ENCODE results near the gene MORN1. TPM values are rescaled to one million over a fixed set of nuclear protein-coding genes. Genes with fewer than 3 reads are reported as not detected.

Gene MORN1
- total and polyA plus RNA-seq, 2 of the 4 experiments (the other 2 are of a cell fraction), result 3.0 to 4.2 TPM

GRCh38 chr1:2398871-2399270 is 7.5 kb upstream of the MORN1 start:
- Histone ChIP-seq H4K20me1 (ENCODE audit: insufficient read depth, low read length) (peaks cover 59% of the 10 kb centered on the region), H3K4ac (ENCODE audit: low read depth, low read length) (no peak overlapping the region), H2AK9ac (replicated peaks; ENCODE audit: low read depth, low read length, poor library complexity) (no peak overlapping the region), H3K9me3 (ENCODE audit: control insufficient read depth, insufficient read depth, low read length) (no peaks in the 10 kb centered on the region), H2BK20ac (ENCODE audit: low read depth, low read length) (no peak overlapping the region), H4K8ac (ENCODE audit: low read depth in 2 of 2, low read length in 2 of 2) (no peak overlapping the region), H3K4me1 (ENCODE audit: control insufficient read depth, insufficient read depth, low read length) (no peaks in the 10 kb centered on the region), H4K5ac (ENCODE audit: low read depth, low read length) (no peak overlapping the region), H3K23ac (ENCODE audit: low read depth, low read length) (no peak overlapping the region), H3K27ac (ENCODE audit: insufficient read depth, low read length) (no peak overlapping the region), H3K4me2 (ENCODE audit: low read depth, low read length) (no peak overlapping the region), H3K79me1 (ENCODE audit: low read depth in 1 of 2, low read length in 2 of 2) (peaks cover 28 to 72% of the 10 kb centered on the region in 2 experiments), H2AK5ac (ENCODE audit: low read depth, low read length) (no peak overlapping the region), H3K27me3 (ENCODE audit: control insufficient read depth, insufficient read depth, low read length) (no peaks in the 10 kb centered on the region), H3K9me1 (ENCODE audit: insufficient read depth, low read length) (no peaks in the 10 kb centered on the region; the same call in 1 of the 2 replicates), H3K14ac (replicated peaks; ENCODE audit: low read depth, low read length) (no peak overlapping the region), H2BK5ac (ENCODE audit: low read depth, low read length, poor library complexity, severe bottlenecking) (no peak overlapping the region), H2BK120ac (ENCODE audit: low read depth, low read length) (no peak overlapping the region), H3K56ac (ENCODE audit: extremely low read depth, insufficient read depth, low read length) (no peak overlapping the region), H3K36me3 (ENCODE audit: control insufficient read depth, insufficient read depth, low read length) (peaks cover 80% of the 10 kb centered on the region), H2BK15ac (ENCODE audit: low read depth, low read length) (no peak overlapping the region), H3K18ac (ENCODE audit: low read depth, low read length) (no peak overlapping the region), H4K91ac (ENCODE audit: insufficient read depth, low read depth, low read length) (no peak overlapping the region), H3K4me3 (ENCODE audit: insufficient read depth, low read depth, low read length) (no peak overlapping the region), H2AFZ (replicated peaks; ENCODE audit: low read length, poor library complexity) (no peak overlapping the region), H3K9ac (ENCODE audit: low read depth, low read length) (no peak overlapping the region)
- WGBS, 2 experiments (ENCODE audit: extremely low coverage in 2 of 2, insufficient read length in 1 of 2), result 90% methylated on average over 2 of the region's 7 CpGs; no CpG with 5 or more reads in 1 of the 2 experiments
- ChIA-PET POLR2A (ENCODE audit: unreplicated experiment) (no interaction called here), CTCF (no interaction called here)
- intact Hi-C loops (cut with micrococcal nuclease) (no loop called here), dilution Hi-C loops (cut with HindIII; ENCODE audit: low sequenced_read_pairs, unreplicated experiment) (no loop called here), in situ Hi-C loops (cut with MboI; ENCODE audit: low sequenced_read_pairs) (no loop called here)
- no TSS peak for BruUV-seq (replicated peaks)
- TF ChIP-seq SMC3 (IDR thresholded peaks at IDR 0.05; ENCODE audit: low read depth, low read length), result no peak
- no peak for TF ChIP-seq FOS (IDR thresholded peaks at IDR 0.05; ENCODE audit: low read depth, low read length)
- TF ChIP-seq CHD1 (IDR thresholded peaks at IDR 0.05; ENCODE audit: low read depth, low read length), result no peak
- no peak for TF ChIP-seq MAFK (IDR thresholded peaks at IDR 0.05; ENCODE audit: low read depth, low read length)
- no peak for TF ChIP-seq POLR2A (IDR thresholded peaks at IDR 0.05; ENCODE audit: low read depth, low read length)
- TF ChIP-seq RAD21 (IDR thresholded peaks at IDR 0.05; ENCODE audit: low read length), result no peak
- TF ChIP-seq USF2 (IDR thresholded peaks at IDR 0.05; ENCODE audit: low read depth, low read length), result no peak
- no peak for TF ChIP-seq ELK1 (IDR thresholded peaks at IDR 0.05; ENCODE audit: borderline replicate concordance, low read depth, low read length)
- no peak for TF ChIP-seq NFE2L2 (IDR thresholded peaks at IDR 0.05; ENCODE audit: low read depth, low read length)
- no peak for TF ChIP-seq RCOR1 (IDR thresholded peaks at IDR 0.05; ENCODE audit: insufficient replicate concordance, low read length)
- TF ChIP-seq CTCF (conservative IDR thresholded peaks at IDR 0.05; ENCODE audit: low read depth, low read length), result no peak
- no peak for TF ChIP-seq MAZ (IDR thresholded peaks at IDR 0.05; ENCODE audit: borderline replicate concordance, low read depth, low read length)
- no peak for TF ChIP-seq MXI1 (IDR thresholded peaks at IDR 0.05; ENCODE audit: borderline replicate concordance, low read depth, low read length)
- no peak for TF ChIP-seq BHLHE40 (IDR thresholded peaks at IDR 0.05; ENCODE audit: low read depth, low read length)
- TF ChIP-seq CEBPB (IDR thresholded peaks at IDR 0.05; ENCODE audit: low read depth, low read length), result no peak
- no peak for TF ChIP-seq RFX5 (IDR thresholded peaks at IDR 0.05; ENCODE audit: low read depth, low read length)
- ATAC-seq (ENCODE audit: low read depth) (no peak), DNase-seq (no peak)

All from IMR-90 (cell line).